ENCODE results near the gene SUN2.

GRCh38 chr22:38795569-38795968 is 39.8 kb upstream of the SUN2 start:
- TF ChIP-seq CTCF (IDR thresholded peaks at IDR 0.05; ENCODE audit: control extremely low read depth in 1 of 3, insufficient read depth in 1 of 3, low read depth in 1 of 3, low read length in 3 of 3) (no peak), TCF12 (IDR thresholded peaks at IDR 0.05; ENCODE audit: low read depth, low read length) (no peak), CHD2 (IDR thresholded peaks at IDR 0.05; ENCODE audit: low read length) (no peak), TAF1 (IDR thresholded peaks at IDR 0.05; ENCODE audit: low read depth, low read length) (no peak), RXRA (IDR thresholded peaks at IDR 0.05; ENCODE audit: insufficient read depth, low read depth, low read length) (no peak), SIN3A (conservative IDR thresholded peaks at IDR 0.05 in 1 of 2, IDR thresholded peaks at IDR 0.05 in 1 of 2; ENCODE audit: low read depth in 1 of 2, low read length in 2 of 2) (no peak), EZH2 (IDR thresholded peaks at IDR 0.05; ENCODE audit: low read depth, low read length, severe bottlenecking) (no peak)
